Fibroblast of lung (primary cell): ENCODE results near the gene CMTM1.

ENCODE experiments used
- EZH2 ChIP-seq: IDR thresholded peaks from 2 replicates; pipeline ENCODE4 v1.5.1; 2012; ENCODE audit warnings: low read length, control low read depth, mild to moderate bottlenecking; ENCODE audit errors: missing control alignments
- TF ChIP-seq, protein P1 (sequence below), 2 donors: IDR thresholded peaks in 1 of 2; conservative IDR thresholded peaks in 1 of 2; 1 replicate in 1 of 2; 2 replicates in 1 of 2; pipeline ENCODE4 v1.5.1; 2011 to 2012; ENCODE audit warnings: low read length in 2 of 2, control low read depth in 1 of 2, inconsistent platforms in 1 of 2, low read depth in 1 of 2, mild to moderate bottlenecking in 1 of 2

GRCh38 chr16:66520406-66521170 lies 45.7 kb upstream of the CMTM1 start:
- no peak for TF ChIP-seq EZH2
- TF ChIP-seq, protein P1, sequence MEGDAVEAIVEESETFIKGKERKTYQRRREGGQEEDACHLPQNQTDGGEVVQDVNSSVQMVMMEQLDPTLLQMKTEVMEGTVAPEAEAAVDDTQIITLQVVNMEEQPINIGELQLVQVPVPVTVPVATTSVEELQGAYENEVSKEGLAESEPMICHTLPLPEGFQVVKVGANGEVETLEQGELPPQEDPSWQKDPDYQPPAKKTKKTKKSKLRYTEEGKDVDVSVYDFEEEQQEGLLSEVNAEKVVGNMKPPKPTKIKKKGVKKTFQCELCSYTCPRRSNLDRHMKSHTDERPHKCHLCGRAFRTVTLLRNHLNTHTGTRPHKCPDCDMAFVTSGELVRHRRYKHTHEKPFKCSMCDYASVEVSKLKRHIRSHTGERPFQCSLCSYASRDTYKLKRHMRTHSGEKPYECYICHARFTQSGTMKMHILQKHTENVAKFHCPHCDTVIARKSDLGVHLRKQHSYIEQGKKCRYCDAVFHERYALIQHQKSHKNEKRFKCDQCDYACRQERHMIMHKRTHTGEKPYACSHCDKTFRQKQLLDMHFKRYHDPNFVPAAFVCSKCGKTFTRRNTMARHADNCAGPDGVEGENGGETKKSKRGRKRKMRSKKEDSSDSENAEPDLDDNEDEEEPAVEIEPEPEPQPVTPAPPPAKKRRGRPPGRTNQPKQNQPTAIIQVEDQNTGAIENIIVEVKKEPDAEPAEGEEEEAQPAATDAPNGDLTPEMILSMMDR (conservative IDR thresholded peaks at IDR 0.05 in 1 of 2, IDR thresholded peaks at IDR 0.05 in 1 of 2; ENCODE audit: low read depth in 1 of 2, low read length in 2 of 2) = no peak
